Lung (tissue), 16 donors: ENCODE measurements around the gene PGM3. TPM values are rescaled to one million over a fixed set of nuclear protein-coding genes. Genes with fewer than 3 reads are reported as not detected.
A peak's percentile ranks its signal among the peaks of the same experiment; 100 is the strongest.

Experiments
- ATAC-seq: fragments of 200-7000 bp; cut with Tn5 transposase; one replicate; pipeline ENCODE4 v1.9.1; 2020; ENCODE audit warnings: moderate number of reproducible peaks; ENCODE audit not compliant: insufficient read depth, low FRiP score
- DNase-seq, 3 donors: peaks; one replicate each; pipeline ENCODE4 v3.0.0-alpha.2; 2013 to 2017
- H3K27ac ChIP-seq, 2 donors: one replicate each; pipeline ENCODE4 v1.5.1; 2013; ENCODE audit warnings: mild to moderate bottlenecking in 2 of 2, moderate library complexity in 2 of 2, control low read depth in 1 of 2, inconsistent platforms in 1 of 2, low read depth in 1 of 2, low read length in 1 of 2
- H3K27me3 ChIP-seq, 3 donors: one replicate each; pipeline ENCODE4 v1.5.1; 2013; ENCODE audit warnings: low read length in 2 of 3; ENCODE audit not compliant: control insufficient read depth in 3 of 3, insufficient read depth in 3 of 3
- H3K36me3 ChIP-seq, 4 donors: one replicate each; pipeline ENCODE4 v1.5.1; 2013; ENCODE audit warnings: low read length in 4 of 4, mild to moderate bottlenecking in 1 of 4, moderate library complexity in 1 of 4; ENCODE audit not compliant: control insufficient read depth in 4 of 4, insufficient read depth in 4 of 4
- H3K4me1 ChIP-seq, 5 donors: one replicate each; pipeline ENCODE4 v1.5.1; 2013; ENCODE audit warnings: low read length in 5 of 5, mild to moderate bottlenecking in 2 of 5, moderate library complexity in 1 of 5; ENCODE audit not compliant: control insufficient read depth in 5 of 5, insufficient read depth in 5 of 5
- H3K4me3 ChIP-seq: one replicate; pipeline ENCODE4 v1.5.1; 2013; ENCODE audit warnings: mild to moderate bottlenecking, control low read depth, moderate library complexity
- H3K9ac ChIP-seq, 2 donors: one replicate each; pipeline ENCODE4 v1.5.1; 2013; ENCODE audit warnings: low read length in 2 of 2, control low read depth in 1 of 2; ENCODE audit not compliant: insufficient read depth in 1 of 2
- H3K9me3 ChIP-seq, 4 donors: one replicate each; pipeline ENCODE4 v1.5.1; 2013; ENCODE audit warnings: low read length in 3 of 4, mild to moderate bottlenecking in 1 of 4, moderate library complexity in 1 of 4; ENCODE audit not compliant: control insufficient read depth in 4 of 4, insufficient read depth in 3 of 4
- CTCF ChIP-seq: IDR thresholded peaks from 2 replicates; pipeline ENCODE4 v1.5.1; 2012; ENCODE audit warnings: mild to moderate bottlenecking; ENCODE audit errors: control extremely low read depth, extremely low read depth
- WGBS, 2 donors: extraction: QIAGEN DNeasy Blood & Tissue Kit; methylation state at CpG; one replicate each; pipeline ENCODE4 v1.1.7; 2013; 5-methylcytosine and 5-hydroxymethylcytosine counted together
- long read RNA-seq, 5 donors: transcript quantifications; one replicate each; lab custom pipeline, GENCODE V29; 2026
- polyA plus RNA-seq, 2 donors: library from polyadenylated mRNA; stranded (reverse); fragments of 200-250 nt; gene quantifications; one replicate each; pipeline ENCODE4 v1.2.1, GENCODE V29; 2013
- total RNA-seq, 2 donors: library from RNA; depleted of rRNA in 1 of 2; stranded (reverse); fragments of >200 nt in 1 of 2; gene quantifications; one replicate each; pipeline ENCODE4 v1.2.1, GENCODE V29; 2014 to 2021
- donor health status: control.
- donor health status: control.
- donor health status: Bipolar disorder and iron deficiency.
- donor health status: healthy.
- donor health status: DM: yes; HTN: yes; CAD: no.

The PGM3 gene
- total RNA-seq: 10 to 100 TPM; 42.6 to 57.9 TPM
- polyA plus RNA-seq: 10 to 100 TPM; 10.0 to 18.0 TPM
- long read RNA-seq, donor 1, full-length matches to known transcripts: 12 of 17 reads
- long read RNA-seq, donor 1, partial matches to known transcripts: 5 of 17 reads
- long read RNA-seq, donor 1, other reads (novel, unspliced or antisense): 0 of 17 reads
- long read RNA-seq, donor 2, partial matches to known transcripts: 0 of 1 reads
- long read RNA-seq, donor 2, other reads (novel, unspliced or antisense): 0 of 1 reads
- long read RNA-seq, donor 3, full-length matches to known transcripts: 5 of 5 reads
- long read RNA-seq, donor 3, partial matches to known transcripts: 0 of 5 reads
- long read RNA-seq, donor 3, other reads (novel, unspliced or antisense): 0 of 5 reads
- long read RNA-seq, donor 4, full-length matches to known transcripts: 4 of 4 reads
- long read RNA-seq, donor 4, partial matches to known transcripts: 0 of 4 reads
- long read RNA-seq, donor 4, other reads (novel, unspliced or antisense): 0 of 4 reads
- long read RNA-seq, donor 5, full-length matches to known transcripts: 13 of 30 reads
- long read RNA-seq, donor 5, partial matches to known transcripts: 17 of 30 reads
- long read RNA-seq, donor 5, other reads (novel, unspliced or antisense): 0 of 30 reads

GRCh38 chr6:83192871-83193746, at the start of gene PGM3, which contains the start of gene RWDD2A:
TSS of gene PGM3 (minus strand) at chr6:83193265. CDS start at chr6:83191012, 2,253 bp downstream.
TSS of gene RWDD2A (plus strand) at chr6:83193357. CDS start at chr6:83194452, 1,095 bp downstream.
- peak within 1 kb of the TSS; percentile 74 to 91 for H3K27ac ChIP-seq
- no peak for TF ChIP-seq CTCF
- 0 to 1% methylated on average over 79 to 88 of the region's 88 CpGs for WGBS, 2 donors
- H3K9me3 ChIP-seq: no peaks in the 10 kb centered on the region
- no peaks in the 10 kb centered on the region for H3K27me3 ChIP-seq
- DNase-seq (peak; percentile 91 to 95 (median 91)), ATAC-seq (peak; percentile 98)
- peaks cover 2 to 17% (median 7%) of the 10 kb centered on the region in 4 donors for H3K36me3 ChIP-seq
- peaks cover 0 to 30% (median 4%) of the 10 kb centered on the region in 5 donors for H3K4me1 ChIP-seq
- peak within 1 kb of the TSS; percentile 95 for H3K4me3 ChIP-seq
- H3K9ac ChIP-seq: peak within 1 kb of the TSS; percentile 83 to 91

- H3K9me3 ChIP-seq: no peaks in the 10 kb centered on the region
- no peak overlapping the region for H3K27ac ChIP-seq
- no peaks in the 10 kb centered on the region for H3K36me3 ChIP-seq
- H3K9ac ChIP-seq: no peak overlapping the region
- H3K4me1 ChIP-seq: peaks cover 0 to 7% (median 0%) of the 10 kb centered on the region in 5 donors
- no peak for TF ChIP-seq CTCF
- H3K4me3 ChIP-seq: no peak overlapping the region
- WGBS, 2 donors: 64 to 65% methylated on average over 1 of the region's 1 CpG
- DNase-seq (no peak), ATAC-seq (no peak)
- H3K27me3 ChIP-seq: no peaks in the 10 kb centered on the region
Observed at GRCh38 chr6:83231146-83231545, 38.1 kb upstream of the PGM3 start.

GRCh38 chr6:83226517-83226916, 33.5 kb upstream of the PGM3 start:
- Histone ChIP-seq H3K9ac (no peak overlapping the region), H3K36me3 (no peaks in the 10 kb centered on the region), H3K4me1 (peaks cover 0 to 10% (median 0%) of the 10 kb centered on the region in 5 donors), H3K27ac (no peak overlapping the region), H3K9me3 (no peaks in the 10 kb centered on the region), H3K27me3 (no peaks in the 10 kb centered on the region), H3K4me3 (no peak overlapping the region)
- 55 to 87% methylated on average over 1 of the region's 1 CpG for WGBS, 2 donors
- DNase-seq (no peak), ATAC-seq (no peak)
- no peak for TF ChIP-seq CTCF
